NCI-H1694 (cell line): Measurements from ENCODE around the gene SNX9.
"Not testable (repeated sequence)": the region's sequence is repeated elsewhere in the genome, so short reads cannot be mapped to it uniquely, and the experiment has no call there.

Source experiments
- DNase-seq: peaks from one replicate; lab custom pipeline; 2025; lab: John Stamatoyannopoulos, UW

The SNX9 gene

GRCh38 chr6:157858664-157859063 lies 35.6 kb downstream of the SNX9 start:
- DNase-seq: not testable (repeated sequence)

DNA sequence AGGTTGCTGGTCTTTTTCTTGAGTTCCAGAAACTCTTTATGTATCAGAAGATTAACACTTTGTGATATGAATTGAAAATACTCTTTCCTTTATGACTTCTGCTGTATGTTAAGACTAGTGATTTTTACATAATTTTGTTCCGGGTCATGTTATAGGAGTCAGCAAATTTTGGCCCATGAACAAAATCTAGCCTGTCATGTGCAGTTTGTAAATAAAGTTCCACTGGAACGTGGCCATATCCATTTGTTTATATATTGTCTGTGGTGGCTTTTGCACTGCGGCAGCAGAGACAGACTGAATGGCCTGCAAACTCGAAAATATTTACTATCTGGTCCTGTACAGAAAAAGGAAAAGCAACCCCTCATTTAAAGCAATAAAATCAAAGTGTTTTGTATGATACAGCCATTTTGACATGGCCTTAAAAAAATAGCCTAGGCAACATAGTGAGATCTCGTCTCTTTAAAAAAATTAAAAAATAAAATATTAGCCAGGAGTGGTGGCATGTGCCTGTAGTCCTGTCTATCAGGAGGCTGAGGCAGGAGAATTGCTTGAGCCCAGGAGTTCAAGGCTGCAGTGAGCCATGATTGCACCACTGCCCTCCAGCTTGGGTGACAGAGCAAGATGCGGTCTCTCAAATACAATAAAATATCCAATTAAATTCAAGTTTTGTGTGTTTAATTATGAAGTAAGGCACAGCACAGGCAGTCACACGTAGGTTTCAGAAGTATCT lies 36.9 kb downstream of the SNX9 start:
- DNase-seq: no peak

- DNase-seq: no peak
These were observed 37.5 kb downstream of the SNX9 start for GRCh38 chr6:157860505-157860991.

DNA sequence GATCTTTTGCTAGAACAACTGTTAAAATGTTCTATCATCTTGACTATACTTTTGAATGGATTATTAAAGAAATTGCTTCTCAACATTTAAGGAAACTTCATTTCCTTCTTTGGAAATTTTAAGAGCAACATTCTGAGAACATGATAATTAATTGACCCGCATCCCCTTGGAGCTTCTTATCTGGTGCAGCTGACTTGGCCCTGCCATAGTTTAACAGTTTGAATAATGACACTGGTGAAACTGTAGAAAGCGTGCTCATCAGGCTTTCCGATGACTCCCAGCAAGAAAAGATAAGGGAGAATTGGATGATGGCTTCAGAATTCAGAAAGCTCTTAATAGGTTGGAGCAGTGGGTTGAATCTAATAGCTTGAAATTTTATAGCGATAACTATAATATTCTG lies 38.1 kb downstream of the SNX9 start:
- no peak for DNase-seq

DNA sequence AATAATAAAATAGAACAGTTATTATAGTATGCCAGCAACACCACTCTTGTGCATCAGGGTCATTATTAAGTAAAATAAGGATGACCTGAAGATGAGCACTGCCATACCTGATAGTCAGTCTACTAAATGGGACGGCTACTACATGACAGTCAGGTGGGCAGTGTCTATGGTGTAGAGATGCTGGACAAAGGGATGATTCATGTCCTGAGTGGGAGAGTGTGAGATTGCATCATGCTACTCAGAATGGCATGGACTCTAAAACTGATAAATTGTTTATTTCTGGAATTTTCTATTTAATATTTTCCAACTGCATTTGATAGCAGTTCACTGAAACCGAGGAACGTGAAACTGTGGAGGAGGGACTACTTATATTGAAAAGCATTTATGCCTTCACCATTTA lies 38.8 kb downstream of the SNX9 start:
- no peak for DNase-seq

DNA sequence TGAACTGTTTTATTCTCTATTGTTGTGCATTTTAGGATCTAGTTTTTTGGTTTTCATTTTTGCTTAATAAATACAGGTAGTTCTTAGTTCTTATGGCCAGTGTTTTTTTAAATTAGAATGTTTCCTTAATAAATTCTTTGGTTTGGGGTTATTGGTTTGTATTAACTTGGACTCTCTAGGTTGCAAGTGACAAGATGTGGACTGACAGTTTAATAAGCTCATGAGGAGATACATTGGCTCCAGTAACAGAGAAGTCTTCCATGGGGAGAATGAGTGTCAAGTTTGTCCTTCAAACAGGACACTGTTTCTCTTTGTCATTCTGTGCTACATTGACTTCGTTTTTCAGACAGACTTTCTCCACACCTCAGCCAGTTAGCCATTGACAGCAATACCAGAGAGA lies 39.7 kb downstream of the SNX9 start:
- no peak for DNase-seq

DNA sequence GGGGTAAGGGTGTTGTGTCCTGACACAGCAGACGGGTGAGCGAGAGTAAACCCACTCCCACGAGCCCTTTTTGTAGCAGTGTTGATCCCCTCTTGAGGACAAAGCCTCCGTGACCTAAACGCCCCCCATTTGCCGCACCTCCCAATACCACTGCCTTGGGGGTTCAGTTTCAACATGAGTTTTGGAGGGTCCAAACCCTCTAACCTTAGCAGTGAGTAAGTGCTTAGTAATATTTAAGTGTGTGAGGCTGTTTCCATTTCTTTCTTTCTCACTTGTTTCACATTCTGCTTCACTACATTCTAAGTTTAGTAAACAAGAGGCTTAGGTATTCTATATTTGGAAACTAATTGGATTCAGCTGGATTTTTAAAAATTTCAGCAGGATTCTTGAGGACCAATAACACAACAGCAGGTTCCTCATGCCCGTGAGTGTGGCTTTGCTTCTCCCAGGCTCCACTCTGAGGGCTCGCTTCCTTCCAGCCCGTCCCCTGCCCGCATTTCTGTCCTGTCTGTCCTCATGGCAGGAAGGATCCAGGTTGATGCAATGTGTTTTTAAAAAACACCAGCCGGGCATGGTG lies 41.2 kb downstream of the SNX9 start:
- no peak for DNase-seq

DNA sequence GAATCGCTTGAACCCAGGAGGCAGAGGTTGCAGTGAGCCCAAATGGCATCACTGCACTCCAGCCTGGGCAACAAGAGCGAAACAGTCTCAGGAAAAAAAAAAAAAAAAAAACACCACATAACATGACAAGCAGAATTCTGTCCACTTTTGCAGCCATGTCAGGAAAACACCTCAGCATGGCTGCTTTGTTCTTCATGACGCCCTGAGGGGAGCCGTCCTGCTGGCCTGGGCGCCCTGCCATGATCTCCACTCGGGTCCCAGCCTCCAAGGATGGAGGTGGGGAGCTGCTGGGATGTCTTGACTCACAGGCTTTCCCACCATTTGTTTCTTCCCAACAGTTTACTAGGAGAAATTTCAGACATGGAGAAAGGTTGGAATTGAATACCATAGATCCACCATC lies 42.2 kb downstream of the SNX9 start:
- no peak for DNase-seq

DNA sequence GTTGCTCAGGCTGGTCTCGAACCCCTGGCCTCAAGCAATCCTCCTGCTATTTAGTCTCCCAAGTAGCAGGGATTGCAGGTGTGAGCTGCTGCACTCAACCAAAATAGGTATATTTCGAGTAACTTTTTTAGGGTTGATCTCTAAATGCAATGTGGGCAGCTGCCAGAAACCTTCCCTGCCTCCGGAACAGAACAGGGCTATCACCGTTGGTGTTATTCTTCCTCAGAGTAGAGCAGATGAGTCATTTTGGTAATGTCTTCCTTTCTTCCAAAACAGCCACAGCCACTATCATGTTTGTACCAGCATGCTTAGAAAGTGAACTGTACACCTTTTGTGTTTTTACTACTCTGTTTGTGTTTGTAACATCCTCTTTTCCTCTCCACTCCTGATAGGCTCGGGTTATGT lies 44.1 kb downstream of the SNX9 start:
- DNase-seq: no peak

- DNase-seq: no peak
These were observed 44.9 kb downstream of the SNX9 start for GRCh38 chr6:157867981-157868380.

GRCh38 chr6:157868835-157869234 lies 45.8 kb downstream of the SNX9 start:
- no peak for DNase-seq

- DNase-seq: no peak
These were observed 46.7 kb downstream of the SNX9 start for GRCh38 chr6:157869673-157870302.

- peak; percentile 75 for DNase-seq
These were observed 50.8 kb downstream of the SNX9 start for GRCh38 chr6:157873735-157874344.

GRCh38 chr6:157877149-157877548 lies 54.1 kb downstream of the SNX9 start:
- no peak for DNase-seq

DNA sequence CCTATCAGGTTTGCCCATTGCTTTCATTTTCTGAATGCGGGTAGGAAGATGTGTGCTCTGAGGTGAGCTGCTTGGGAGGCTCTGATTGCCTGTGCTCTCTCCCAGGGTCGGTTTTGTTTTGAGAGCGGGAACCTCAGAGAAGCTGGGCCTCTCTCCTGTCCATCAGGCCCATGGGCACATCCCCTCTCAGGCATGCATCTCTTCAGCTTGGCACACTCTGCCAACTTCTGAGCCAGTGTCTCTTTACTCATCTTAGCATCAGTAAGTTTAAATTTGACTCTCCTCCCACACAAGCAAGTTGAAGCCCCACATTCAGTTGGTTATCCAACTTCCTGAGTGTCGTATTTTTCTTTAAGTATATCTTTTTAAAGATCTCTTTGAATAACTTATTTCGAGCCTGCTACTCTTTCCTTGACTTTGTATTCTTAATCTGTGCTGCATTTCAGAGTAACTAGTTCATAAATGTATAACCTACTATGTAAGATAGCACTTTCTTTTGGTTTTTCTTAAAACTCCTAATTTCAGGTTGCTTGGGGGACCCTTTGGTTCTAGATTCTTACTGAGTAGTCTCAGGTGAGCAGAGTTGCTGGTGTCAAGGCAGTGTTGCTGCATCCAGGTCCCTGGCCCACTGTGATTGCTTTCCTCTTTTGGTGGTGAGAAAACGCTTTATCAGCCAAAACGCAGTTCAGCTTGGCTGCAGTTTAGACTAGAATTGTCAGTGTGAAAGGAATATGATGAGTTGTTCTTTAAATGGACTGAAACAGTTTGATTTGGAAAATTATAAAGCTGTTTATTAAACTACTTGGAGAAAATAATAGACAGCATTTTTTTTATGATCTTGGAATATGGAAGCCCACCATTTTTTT lies 54.8 kb downstream of the SNX9 start:
- DNase-seq: no peak

GRCh38 chr6:157879034-157879872 lies 56.2 kb downstream of the SNX9 start:
- DNase-seq: no peak

GRCh38 chr6:157879873-157880254 lies 56.8 kb downstream of the SNX9 start:
- DNase-seq: no peak

- DNase-seq: no peak
These were observed 57.5 kb downstream of the SNX9 start for GRCh38 chr6:157880534-157880933.

- no peak for DNase-seq
These were observed 58.3 kb downstream of the SNX9 start for GRCh38 chr6:157881342-157881741.

GRCh38 chr6:157884756-157885155 lies 61.7 kb downstream of the SNX9 start:
- no peak for DNase-seq

- DNase-seq: no peak
These were observed 62.3 kb downstream of the SNX9 start for GRCh38 chr6:157885211-157885788.
